ENCODE results near the gene DNAH10.

The DNAH10 gene

GRCh38 chr12:123950476-123951349, 188.6 kb downstream of the DNAH10 start:
- DNase-seq = no peak

- DNase-seq = no peak
These were observed 189.4 kb downstream of the DNAH10 start for GRCh38 chr12:123951467-123951866.

GRCh38 chr12:123952037-123952436, 189.9 kb downstream of the DNAH10 start:
- DNase-seq = no peak

GRCh38 chr12:123954647-123955350, 192.7 kb downstream of the DNAH10 start:
- DNase-seq = no peak

- no peak for DNase-seq
These were observed 194.1 kb downstream of the DNAH10 start for GRCh38 chr12:123956249-123956648.

GRCh38 chr12:123957196-123957595, 195.1 kb downstream of the DNAH10 start:
- no peak for DNase-seq

- no peak for DNase-seq
These were observed 196.4 kb downstream of the DNAH10 start for GRCh38 chr12:123958462-123958861.

GRCh38 chr12:123958876-123959275, 196.8 kb downstream of the DNAH10 start:
- no peak for DNase-seq

GRCh38 chr12:123960029-123960735, 198.1 kb downstream of the DNAH10 start:
- no peak for DNase-seq

- DNase-seq = no peak
These were observed 198.8 kb downstream of the DNAH10 start for GRCh38 chr12:123960856-123961255.

- DNase-seq = no peak
These were observed 199.7 kb downstream of the DNAH10 start for GRCh38 chr12:123961585-123962345.

GRCh38 chr12:123962513-123962912, 200.4 kb downstream of the DNAH10 start:
- no peak for DNase-seq

GRCh38 chr12:123963821-123964220, 201.7 kb downstream of the DNAH10 start:
- no peak for DNase-seq

- no peak for DNase-seq
These were observed 203.3 kb downstream of the DNAH10 start for GRCh38 chr12:123965382-123965781.

GRCh38 chr12:123966596-123966995, 204.5 kb downstream of the DNAH10 start:
- no peak for DNase-seq

- DNase-seq = no peak
These were observed 205.1 kb downstream of the DNAH10 start for GRCh38 chr12:123967121-123967586.

- no peak for DNase-seq
These were observed 209.3 kb downstream of the DNAH10 start for GRCh38 chr12:123971449-123971769.

- DNase-seq = peak in 4 of 5 experiments; percentile 6 to 53 (median 26)
These were observed 209.8 kb downstream of the DNAH10 start for GRCh38 chr12:123971770-123972456.

GRCh38 chr12:123972457-123973401, 210.6 kb downstream of the DNAH10 start, which contains the start of the genes CCDC92 and ZNF664:
CCDC92 (minus strand) TSS chr12:123972831; CDS start chr12:123944305, 28,526 bp downstream.
ZNF664 (plus strand) TSS chr12:123973215; CDS start chr12:124012145, 38,930 bp downstream.
- DNase-seq = peak; percentile 88 to 95 (median 92)

Measured in T-helper 2 cell (primary cell).